ENCODE data around the gene IKBKE.

- no peak for TF ChIP-seq CTCF (IDR thresholded peaks at IDR 0.05)
- TF ChIP-seq POLR2A (IDR thresholded peaks at IDR 0.05) = no peak
- TF ChIP-seq EP300 (IDR thresholded peaks at IDR 0.05) = no peak
These were observed 34.8 kb upstream of the IKBKE start for GRCh38 chr1:206435445-206435844.
